Measurements from ENCODE around the gene KLHDC8A. TPM values are rescaled to one million over a fixed set of nuclear protein-coding genes. Genes with fewer than 3 reads are reported as not detected.

Gene KLHDC8A
- polyA plus RNA-seq, 3 donors = 1.2 to 3.1 (median 2.2) TPM

DNA sequence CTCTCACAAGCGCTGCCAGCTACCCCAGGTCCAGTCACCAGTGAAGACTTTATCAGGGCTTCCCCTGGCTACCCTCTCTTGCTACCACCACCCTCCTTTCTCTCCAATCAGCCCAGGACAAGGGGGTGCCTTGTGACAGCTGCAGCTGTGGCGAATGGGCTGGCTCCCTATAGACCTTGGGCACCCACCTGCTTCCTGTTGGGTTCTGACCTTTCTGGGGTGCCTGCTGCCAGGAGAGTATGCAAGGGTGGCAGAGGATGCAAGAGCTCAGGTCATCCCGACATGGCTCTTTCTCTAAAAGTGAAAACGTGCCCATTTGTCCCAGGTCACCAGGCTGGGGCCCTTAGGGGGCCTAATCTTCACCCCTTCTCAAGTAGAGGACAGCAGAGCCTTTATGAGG, 6.6 kb downstream of the KLHDC8A start:
- DNase-seq (ENCODE audit: extremely low read depth in 1 of 11, low read depth in 9 of 11, low spot score in 4 of 11) = no peak

DNA sequence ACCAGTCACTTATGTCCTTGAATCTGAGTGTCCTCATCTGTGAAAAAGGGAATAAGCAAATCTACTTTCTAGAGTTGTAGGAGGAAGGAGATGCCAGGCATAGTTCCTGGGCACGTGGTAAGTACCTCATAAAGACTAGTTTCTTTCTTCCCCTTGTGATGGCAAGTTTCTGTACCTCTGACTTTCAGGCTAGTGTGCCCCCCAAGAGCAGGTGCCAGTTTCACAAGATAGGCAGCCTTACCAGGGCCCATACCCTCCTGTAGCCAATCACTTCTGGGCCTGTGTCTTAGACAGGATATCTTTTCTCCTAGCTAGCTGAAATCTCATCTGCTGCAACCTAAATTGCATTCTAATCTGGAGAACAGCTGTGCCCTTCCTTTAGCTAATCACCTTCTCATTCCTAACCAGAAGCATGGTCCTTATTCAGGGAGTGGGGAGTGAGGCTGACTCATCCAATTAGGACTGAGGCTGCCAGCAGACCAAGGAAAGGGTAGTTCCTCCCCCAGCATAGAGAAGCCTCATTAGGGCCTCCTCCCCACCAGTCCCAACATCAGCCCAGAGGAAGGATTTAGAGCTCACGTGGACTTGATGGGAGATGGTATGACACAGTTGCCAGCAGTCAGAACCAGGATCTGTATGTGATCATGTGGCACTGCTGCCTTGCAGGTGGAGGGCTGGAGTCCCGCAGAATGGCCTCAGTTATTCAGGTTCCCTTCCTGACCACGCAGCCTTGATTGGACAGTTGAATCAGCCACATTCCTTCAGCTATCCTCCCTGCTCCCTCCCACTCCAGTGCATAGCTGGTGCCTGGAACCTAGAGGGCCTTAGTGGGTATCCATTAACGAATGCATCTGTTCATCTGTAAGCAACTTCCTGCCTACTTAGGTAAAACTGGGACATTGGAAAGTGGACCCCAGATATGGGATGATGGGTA, 7.9 kb downstream of the KLHDC8A start:
- no peak for DNase-seq (ENCODE audit: extremely low read depth in 1 of 11, low read depth in 9 of 11, low spot score in 4 of 11)

DNA sequence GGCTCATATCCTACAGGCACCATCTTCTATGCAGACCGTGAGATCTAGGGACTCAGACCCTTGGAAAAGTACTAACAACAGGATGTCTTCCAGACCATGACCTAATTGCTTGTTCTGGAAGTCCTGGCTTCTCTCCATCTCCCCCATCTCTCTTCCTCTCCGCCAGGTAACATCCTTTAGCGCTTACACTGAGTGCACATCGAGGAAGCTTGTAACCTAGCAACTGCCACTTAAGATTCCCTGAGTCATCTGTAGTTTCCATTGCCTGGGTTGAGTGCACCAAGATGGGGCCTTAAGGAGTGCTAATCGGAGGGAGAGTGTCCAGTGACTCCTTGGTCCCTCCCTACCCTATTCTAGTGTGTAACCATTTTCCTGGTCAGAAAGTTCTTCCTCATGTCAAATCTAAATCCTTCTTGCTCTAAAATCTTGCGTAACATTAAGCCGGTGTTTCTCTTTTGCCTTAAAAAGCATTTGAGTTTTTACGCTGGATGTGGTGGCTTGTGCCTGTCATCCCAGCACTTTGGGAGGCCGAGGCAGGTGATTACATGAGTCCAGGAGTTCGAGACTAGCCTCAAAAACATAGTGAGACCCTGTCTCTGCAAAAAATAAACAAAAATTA, 9.7 kb downstream of the KLHDC8A start:
- no peak for DNase-seq (ENCODE audit: extremely low read depth in 1 of 11, low read depth in 9 of 11, low spot score in 4 of 11)

DNA sequence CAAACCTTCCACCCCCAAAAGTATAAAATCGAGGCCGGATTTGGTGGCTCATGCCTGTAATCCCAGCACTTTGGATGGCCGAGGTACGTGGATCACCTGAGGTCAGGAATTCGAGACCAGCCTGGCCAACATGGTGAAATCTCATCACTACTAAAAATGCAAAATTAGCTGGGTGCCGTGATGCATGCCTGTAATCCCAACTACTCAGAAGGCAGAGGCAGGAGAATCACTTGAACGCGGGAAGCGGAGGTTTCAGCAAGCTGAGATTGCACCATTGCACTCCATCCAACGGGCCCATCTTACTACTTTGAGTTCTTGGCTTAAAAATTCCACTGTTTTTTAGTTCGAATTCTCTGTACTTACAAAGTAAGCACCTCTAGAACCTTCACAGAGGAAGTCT, 11.0 kb downstream of the KLHDC8A start:
- DNase-seq (ENCODE audit: extremely low read depth in 1 of 11, low read depth in 9 of 11, low spot score in 4 of 11) = no peak

DNA sequence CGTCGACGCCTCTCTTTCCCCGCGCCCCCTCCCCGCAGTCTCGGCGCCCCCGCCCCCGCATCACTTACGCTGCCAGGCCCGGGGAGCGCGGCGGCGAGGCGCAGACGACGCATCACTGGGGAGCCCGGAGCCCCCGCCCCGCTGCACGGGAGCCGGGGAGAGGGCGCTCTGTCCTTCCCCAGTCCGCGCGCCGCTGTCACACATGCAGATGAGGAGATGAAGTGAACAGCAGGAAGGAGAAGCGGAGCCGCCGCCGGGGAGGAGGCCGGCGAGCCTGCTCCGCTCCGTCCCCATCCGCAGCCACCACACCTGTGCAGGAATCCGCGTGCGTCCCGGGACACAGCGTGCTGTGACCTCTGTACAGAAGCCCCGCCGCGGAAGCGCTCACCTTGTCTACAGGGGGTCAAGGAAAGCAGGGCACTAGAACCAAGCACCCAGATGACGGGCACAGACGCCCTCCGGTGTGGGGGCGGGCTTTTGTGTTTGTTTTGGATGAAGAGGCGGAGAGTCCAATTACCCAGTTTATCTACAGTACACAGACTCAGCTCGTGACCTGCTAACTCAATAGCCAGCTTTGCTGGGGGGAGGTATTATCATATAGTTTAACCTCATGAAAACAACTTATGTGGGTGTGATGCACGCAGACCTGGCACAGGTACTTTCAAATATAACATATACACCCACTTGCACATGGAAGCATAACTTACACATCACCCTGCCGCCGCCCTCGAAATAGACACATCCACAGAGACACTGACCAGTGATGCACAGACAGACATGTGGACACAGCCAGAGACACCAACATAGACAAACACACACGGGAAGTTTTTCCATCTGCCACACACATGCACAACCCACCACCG, 12.4 kb downstream of the KLHDC8A start:
- peak in 1 of 11 donors; percentile 33 for DNase-seq (ENCODE audit: extremely low read depth in 1 of 11, low read depth in 9 of 11, low spot score in 4 of 11)

DNA sequence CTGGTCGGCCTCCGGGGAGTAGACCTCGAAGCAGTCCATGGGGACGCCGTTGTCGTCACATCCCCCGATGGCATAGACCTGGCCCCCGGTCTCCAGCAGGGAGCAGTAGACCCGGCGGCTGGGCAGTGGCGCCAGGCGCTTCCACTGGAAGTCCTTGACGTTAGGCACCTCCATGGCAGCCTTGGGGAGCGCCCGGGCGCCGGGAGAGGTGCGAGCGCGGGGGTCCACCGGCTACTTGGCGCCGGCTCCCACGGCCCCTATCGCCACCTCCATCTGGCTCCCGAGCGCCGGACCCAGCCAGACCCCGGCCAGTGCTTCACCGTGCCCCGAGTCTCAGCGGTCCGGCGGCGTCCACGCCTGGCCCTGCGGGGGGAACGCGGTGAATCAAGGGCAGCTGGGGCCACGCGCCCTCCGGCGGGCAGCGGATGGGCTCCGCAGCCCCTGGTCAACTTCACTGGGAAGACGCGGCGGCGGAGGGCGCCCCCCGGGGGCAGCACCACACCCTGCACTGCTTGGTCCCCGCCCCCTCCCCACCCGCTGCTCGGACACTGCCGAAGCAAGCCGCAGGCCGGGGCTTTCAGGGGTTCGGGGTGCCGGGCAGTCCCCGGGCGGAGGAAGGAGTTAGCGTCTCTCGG, 13.2 kb downstream of the KLHDC8A start:
- no peak for DNase-seq (ENCODE audit: extremely low read depth in 1 of 11, low read depth in 9 of 11, low spot score in 4 of 11)

DNA sequence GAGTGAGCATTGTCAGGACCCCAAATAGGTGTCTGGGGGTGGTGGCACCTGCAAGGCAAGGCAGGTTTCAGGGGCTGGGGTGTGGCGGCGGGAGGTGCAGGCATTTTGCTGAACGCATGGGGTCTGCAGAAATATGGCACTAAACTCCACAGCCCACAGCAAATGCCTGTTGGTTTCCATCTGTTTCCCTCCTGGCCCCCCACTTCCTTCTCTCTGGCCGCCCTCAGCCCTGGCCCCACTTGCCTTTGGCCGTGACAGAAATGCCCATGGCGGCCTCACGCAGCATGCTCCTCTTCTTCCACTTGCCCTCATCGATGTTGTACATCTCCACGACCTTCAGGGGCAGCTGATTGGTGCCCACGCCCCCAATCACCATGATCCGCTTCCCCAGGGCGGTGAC, 13.7 kb downstream of the KLHDC8A start:
- DNase-seq (ENCODE audit: extremely low read depth in 1 of 11, low read depth in 9 of 11, low spot score in 4 of 11) = no peak

DNA sequence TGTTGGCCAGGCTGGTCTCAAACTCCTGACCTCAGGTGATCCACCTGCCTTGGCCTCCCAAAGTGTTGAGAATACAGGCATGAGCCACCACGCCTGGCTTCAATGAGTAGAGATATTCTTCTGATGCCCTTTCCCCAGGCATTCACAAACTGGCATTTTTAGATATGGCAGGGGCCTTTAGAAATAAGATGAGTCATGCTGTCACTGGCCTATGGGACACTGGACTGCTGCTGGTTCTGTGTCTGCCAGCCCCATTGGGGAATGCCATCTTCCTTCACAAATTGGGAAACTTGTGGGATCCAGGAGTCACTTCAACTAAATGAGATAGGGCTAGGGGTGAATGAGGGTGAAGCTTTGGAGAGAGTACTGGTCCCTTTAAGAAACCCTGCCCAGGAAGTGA, 16.0 kb downstream of the KLHDC8A start:
- no peak for DNase-seq (ENCODE audit: extremely low read depth in 1 of 11, low read depth in 9 of 11, low spot score in 4 of 11)

DNA sequence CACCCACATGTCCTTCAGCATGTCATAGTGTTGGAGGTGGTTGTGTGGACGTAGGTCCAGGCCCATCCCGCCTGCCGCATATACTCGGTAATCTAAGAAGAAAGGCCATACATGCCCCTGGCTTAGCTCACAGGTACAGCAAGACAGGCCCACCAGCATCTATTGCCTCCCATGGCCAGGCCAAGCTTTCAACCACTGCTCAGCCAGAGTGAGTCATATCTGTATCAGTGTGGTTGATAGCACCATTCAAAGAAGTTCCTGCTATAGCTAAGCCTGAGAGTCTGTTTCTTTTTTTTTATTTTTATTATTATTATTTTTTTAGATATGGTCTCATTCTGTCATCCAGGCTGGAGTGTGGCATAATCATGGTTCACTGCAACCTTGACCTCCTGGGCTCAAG, 17.0 kb downstream of the KLHDC8A start:
- no peak for DNase-seq (ENCODE audit: extremely low read depth in 1 of 11, low read depth in 9 of 11, low spot score in 4 of 11)

DNA sequence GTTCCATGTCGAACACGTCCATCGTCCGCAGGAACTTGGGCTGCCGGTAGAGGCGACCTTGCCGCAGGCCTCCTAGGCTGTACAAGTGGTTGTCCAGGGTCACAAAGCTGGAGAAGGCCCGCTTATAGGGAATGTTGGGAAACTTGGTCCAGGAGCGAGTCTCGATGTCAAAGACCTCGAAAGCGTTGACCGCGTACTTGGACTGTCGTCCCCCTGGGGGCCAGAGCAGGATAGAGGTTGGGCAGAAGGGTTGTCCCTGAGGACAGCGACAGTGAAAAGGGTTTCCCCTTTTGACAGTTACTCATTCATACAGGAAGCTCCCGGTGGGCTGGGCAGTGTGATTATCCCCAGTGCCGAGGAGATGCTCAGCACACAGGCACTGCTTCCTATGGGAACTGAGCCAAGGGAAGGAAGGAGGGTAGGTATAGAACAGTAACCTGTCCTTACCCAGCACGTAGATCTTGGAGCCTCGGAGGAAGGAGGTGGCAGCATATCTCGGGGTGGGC, 17.5 kb downstream of the KLHDC8A start:
- DNase-seq (ENCODE audit: extremely low read depth in 1 of 11, low read depth in 9 of 11, low spot score in 4 of 11) = no peak

DNA sequence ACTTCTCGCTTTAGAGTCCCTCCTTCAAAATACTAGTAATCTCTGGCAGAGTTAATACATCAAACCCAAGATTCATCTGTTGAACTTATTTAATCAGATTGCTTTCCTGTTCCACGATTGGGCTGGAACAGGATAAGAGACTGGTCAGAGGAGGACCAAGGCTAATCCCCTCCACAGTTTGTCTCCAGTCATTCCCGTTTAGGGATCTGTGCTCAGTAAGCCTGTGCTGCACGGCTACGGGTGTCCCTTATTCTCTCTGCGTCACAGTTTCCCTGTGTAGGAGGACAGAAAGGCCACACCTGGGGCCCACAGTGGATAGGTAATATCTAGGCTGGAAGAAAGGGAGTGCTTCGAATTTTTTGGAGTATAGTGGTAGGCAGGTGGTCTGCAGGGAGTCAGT, 18.7 kb downstream of the KLHDC8A start:
- no peak for DNase-seq (ENCODE audit: extremely low read depth in 1 of 11, low read depth in 9 of 11, low spot score in 4 of 11)

DNA sequence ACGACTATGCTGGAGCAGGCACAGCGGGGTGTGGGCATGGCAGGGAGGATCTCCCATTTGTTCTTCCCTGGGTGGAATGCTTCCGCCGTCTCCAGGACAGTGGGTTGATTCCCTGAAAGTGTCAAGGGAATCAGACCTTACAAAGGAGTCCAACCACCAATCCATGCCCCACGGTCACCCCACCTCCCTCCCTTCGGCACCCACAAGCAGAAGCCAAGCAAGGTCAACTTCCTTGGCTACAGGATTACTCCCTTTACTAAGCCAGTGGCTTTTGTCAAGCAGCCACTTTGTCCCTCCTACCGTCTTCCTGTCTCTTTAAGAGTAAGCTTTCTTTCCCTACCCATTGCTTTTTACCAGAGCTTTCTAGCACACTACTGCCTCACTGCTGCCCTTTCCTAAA, 19.2 kb downstream of the KLHDC8A start:
- DNase-seq (ENCODE audit: extremely low read depth in 1 of 11, low read depth in 9 of 11, low spot score in 4 of 11) = no peak

DNA sequence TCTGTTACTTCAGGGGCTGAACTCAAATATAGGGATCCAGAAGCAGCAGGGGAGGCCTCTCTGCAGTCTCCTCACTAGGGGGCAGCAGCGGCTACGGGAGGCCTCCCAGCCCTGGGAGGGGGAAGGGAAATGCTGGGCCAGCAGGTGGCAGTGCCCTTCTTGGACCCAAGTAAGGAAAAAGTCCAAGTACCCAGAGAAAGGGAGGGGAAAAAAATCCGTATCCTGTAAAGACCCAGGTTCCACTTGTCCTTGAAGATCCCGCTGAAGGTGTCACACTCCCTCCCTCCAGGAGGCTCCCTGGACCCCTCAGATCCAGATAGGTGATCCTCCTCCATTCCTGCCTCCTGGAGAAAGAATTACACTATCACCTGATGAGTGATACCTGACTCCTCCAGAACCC, 21.0 kb downstream of the KLHDC8A start:
- DNase-seq (ENCODE audit: extremely low read depth in 1 of 11, low read depth in 9 of 11, low spot score in 4 of 11) = peak in 9 of 11 donors; percentile 61 to 82 (median 75)

DNA sequence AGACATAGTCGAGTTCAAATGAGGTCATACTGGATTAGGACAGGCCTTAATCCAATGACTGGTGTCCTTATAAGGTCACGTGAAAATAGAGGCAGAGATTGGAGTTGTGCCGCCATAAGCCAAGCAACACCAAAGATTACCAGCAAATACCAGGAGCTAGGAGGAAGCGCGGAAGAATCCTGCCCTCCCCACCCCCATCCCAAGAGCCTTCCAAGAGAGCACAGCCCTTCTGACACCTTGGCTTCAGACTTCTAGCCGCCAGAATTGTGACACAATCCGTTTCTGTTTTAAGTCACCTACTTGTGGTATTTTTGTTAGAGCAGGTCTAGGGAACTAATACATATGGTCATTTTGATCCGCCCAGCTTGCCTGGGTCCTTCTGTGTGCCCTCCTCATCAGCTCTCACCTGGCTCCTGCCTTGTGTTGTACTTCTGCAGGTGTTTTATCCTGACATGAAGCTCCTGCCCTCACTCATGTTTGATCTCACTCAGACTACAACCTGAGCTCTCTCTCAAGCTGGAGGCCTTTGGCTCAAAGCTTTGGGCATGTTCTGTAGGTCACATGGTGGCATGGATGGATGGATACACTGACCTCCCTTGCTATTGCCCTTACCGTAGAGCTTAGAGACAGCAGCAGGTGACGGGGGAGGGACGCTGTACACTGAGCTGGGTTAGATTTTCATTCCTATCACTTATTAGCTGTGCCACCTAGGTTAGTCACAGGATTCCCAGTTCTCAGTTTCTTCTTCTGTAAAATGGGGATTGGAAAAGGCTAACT, 24.5 kb downstream of the KLHDC8A start:
- no peak for DNase-seq (ENCODE audit: extremely low read depth in 1 of 11, low read depth in 9 of 11, low spot score in 4 of 11)

DNA sequence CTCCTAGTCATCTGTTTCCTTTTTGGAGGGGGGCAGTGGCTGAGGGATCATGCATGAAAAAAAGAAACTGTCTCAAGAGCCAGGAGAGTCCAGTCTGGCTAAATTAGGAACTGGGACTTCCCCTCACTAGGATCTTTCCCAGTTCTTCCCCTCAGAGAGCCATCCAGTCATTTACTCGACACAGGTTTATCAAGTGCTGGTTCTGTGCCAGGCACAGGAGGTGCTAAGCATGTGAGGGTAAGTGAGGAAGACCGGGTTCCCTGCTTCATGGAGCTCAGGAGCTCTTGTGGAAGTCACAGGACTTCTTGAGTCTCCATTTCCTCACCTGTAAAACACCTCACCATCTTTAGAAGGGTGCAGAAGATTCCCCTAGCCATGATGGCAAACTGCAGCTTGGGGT, 26.6 kb downstream of the KLHDC8A start:
- DNase-seq (ENCODE audit: extremely low read depth in 1 of 11, low read depth in 9 of 11, low spot score in 4 of 11) = no peak

DNA sequence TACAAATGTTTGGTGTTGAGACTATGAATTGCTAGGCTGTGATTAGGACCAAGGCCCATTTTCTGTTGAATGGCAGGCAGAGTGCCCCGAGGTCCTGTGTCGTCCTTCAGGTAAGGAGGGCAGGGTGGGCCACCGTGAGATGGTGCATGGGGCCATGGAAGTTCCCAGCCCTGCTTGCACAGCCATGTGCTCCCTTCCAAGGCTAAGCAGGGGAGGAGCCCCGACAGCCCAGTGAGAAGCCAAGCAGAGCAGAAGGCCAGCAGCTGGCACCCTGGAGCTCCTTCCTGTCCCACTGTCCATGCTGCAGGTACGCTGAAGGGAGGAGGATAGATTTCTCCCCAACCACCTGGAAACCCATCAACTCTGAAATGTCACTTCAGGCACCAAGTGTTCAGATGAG, 27.0 kb downstream of the KLHDC8A start:
- DNase-seq (ENCODE audit: extremely low read depth in 1 of 11, low read depth in 9 of 11, low spot score in 4 of 11) = no peak

DNA sequence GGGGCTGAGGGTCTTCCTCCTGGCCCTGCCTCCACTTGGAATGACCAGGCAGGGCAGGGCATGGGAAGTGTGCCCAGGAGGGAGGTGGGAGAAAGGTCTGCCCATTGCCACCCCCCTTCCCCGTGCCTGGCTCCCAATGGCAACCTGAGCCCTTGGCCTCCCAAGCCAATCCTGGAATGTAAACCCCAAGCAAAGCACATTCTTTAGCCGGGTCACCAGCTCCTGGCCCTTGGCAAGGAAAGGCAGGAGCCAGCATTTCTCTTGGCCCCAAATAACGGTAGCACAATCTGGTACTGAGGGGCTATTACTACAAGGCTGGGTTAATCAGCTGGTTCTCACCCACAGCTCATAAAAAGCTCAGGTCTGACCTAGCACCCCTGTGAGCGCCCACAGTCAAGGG, 28.2 kb downstream of the KLHDC8A start:
- no peak for DNase-seq (ENCODE audit: extremely low read depth in 1 of 11, low read depth in 9 of 11, low spot score in 4 of 11)

DNA sequence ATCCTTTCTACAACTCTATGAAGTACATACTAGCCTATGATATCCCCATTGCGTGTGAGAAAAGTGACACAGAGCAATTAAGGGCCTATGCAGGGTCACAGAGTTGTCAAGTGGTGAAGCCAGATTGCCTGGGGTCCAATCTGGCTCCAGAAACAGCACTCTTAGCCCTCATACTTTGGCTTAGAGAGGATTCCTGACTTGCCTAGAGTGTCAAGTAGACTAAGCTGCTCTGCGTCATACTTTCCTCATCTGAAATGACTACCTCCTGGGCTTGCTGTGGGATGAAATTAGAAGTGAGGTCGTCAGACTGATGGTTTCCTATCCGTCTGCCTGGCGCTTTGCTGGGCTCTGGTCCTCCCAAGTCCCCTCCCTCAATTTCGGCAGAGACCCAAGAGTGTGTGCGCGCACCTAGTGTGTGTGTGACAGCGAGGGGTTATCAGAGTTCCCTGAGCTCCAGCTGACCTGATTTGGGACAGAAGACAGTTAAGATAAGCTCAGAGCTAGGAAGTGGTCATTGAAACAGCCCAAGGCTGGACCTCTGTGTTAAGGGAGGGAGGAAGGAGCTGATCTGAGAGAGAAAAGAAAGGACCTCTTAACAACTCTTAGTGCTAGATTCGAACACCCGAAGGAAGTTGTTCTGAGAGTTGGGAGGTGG, 29.8 kb downstream of the KLHDC8A start:
- DNase-seq (ENCODE audit: extremely low read depth in 1 of 11, low read depth in 9 of 11, low spot score in 4 of 11) = no peak
